Measurements from ENCODE around the gene CACFD1.

Gene CACFD1

GRCh38 chr9:133467101-133467500 is 7.3 kb downstream of the CACFD1 start:
- DNase-seq: no peak

GRCh38 chr9:133468374-133468773 is 8.6 kb downstream of the CACFD1 start:
- no peak for DNase-seq

- DNase-seq: no peak
Measured at GRCh38 chr9:133468777-133469421, 9.1 kb downstream of the CACFD1 start.

- no peak for DNase-seq
Measured at GRCh38 chr9:133470427-133470924, 10.7 kb downstream of the CACFD1 start.

GRCh38 chr9:133470988-133471387 is 11.2 kb downstream of the CACFD1 start:
- DNase-seq: no peak

GRCh38 chr9:133471551-133472276 is 11.9 kb downstream of the CACFD1 start:
- no peak for DNase-seq

GRCh38 chr9:133472277-133472645 is 12.5 kb downstream of the CACFD1 start:
- no peak for DNase-seq

- DNase-seq: no peak
Measured at GRCh38 chr9:133472753-133473378, 13.1 kb downstream of the CACFD1 start.

- no peak for DNase-seq
Measured at GRCh38 chr9:133473743-133474142, 14.0 kb downstream of the CACFD1 start.

- DNase-seq: no peak
Measured at GRCh38 chr9:133474215-133474614, 14.4 kb downstream of the CACFD1 start.

GRCh38 chr9:133474853-133475252 is 15.1 kb downstream of the CACFD1 start:
- no peak for DNase-seq

- DNase-seq: no peak
Measured at GRCh38 chr9:133475292-133476012, 15.7 kb downstream of the CACFD1 start.

- DNase-seq: no peak
Measured at GRCh38 chr9:133476036-133476931, 16.5 kb downstream of the CACFD1 start.

GRCh38 chr9:133476941-133477340 is 17.2 kb downstream of the CACFD1 start:
- no peak for DNase-seq

- no peak for DNase-seq
Measured at GRCh38 chr9:133477461-133477860, 17.7 kb downstream of the CACFD1 start.

- peak; percentile 15 for DNase-seq
Measured at GRCh38 chr9:133477992-133478850, 18.4 kb downstream of the CACFD1 start.

- peak; percentile 85 for DNase-seq
Measured at GRCh38 chr9:133478851-133479711, 19.3 kb downstream of the CACFD1 start, which contains the start of gene SLC2A6. Gene SLC2A6, minus strand, starts transcription at chr9:133479099. Its CDS starts 40 bp downstream, at chr9:133479059.

GRCh38 chr9:133483611-133484010 is 23.8 kb downstream of the CACFD1 start:
- DNase-seq: no peak

GRCh38 chr9:133484671-133485437 is 25.1 kb downstream of the CACFD1 start:
- no peak for DNase-seq

All from activated CD4-positive, alpha-beta T cell treated with anti-CD3 and anti-CD28 coated beads for 48 hours (primary cell).